Measurements from ENCODE around the gene CCNY. TPM values are rescaled to one million over a fixed set of nuclear protein-coding genes. Genes with fewer than 3 reads are reported as not detected.

The CCNY gene
- total RNA-seq, 2 experiments from 2014 or later, result 37.0 to 55.8 TPM

DNA sequence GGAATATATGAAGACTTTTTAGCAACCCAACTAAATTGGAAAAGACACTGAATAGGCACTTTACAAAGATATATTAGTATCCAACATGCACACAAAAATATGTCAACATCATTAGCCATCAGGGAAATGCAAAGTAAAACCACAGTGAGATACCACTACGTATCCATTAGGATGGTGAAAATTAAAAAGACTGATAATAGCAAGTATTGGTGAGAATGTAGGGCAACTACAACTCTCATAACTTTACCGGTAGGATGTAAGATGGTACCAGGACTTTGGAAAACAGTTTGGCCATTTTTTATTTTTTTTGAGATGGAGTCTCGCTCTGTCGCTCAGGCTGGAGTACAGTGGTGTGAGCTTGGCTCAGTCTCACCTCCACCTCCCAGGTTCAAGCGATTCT is 13.7 kb upstream of the CCNY start:
- Histone ChIP-seq H4K20me1 (ENCODE audit: insufficient read depth, low read length) (no peaks in the 10 kb centered on the region), H3K4me3 (ENCODE audit: low read depth, low read length, poor library complexity, severe bottlenecking) (no peak overlapping the region), H3K36me3 (ENCODE audit: insufficient read depth, low read length) (peaks cover 22% of the 10 kb centered on the region), H3K4me2 (ENCODE audit: low read length) (no peak overlapping the region), H3K4me1 (ENCODE audit: insufficient read depth, low read length, poor library complexity, severe bottlenecking) (no peaks in the 10 kb centered on the region), H3K9me3 (ENCODE audit: low read length) (peaks cover 6% of the 10 kb centered on the region; the same call in 1 of the 2 replicates), H3K79me2 (ENCODE audit: insufficient read depth, low read depth, low read length) (no peaks in the 10 kb centered on the region), H3K27ac (ENCODE audit: low read depth, low read length, poor library complexity, severe bottlenecking) (no peak overlapping the region), H2AFZ (ENCODE audit: low read length) (no peak overlapping the region), H3K9me2 (ENCODE audit: insufficient read depth, low read length) (no peaks in the 10 kb centered on the region)
- ChIA-PET POLR2A (no interaction called here), CTCF (ENCODE audit: unreplicated experiment) (no interaction called here)
- no TSS peak for BruUV-seq (replicated peaks)
- TF ChIP-seq, protein P1, sequence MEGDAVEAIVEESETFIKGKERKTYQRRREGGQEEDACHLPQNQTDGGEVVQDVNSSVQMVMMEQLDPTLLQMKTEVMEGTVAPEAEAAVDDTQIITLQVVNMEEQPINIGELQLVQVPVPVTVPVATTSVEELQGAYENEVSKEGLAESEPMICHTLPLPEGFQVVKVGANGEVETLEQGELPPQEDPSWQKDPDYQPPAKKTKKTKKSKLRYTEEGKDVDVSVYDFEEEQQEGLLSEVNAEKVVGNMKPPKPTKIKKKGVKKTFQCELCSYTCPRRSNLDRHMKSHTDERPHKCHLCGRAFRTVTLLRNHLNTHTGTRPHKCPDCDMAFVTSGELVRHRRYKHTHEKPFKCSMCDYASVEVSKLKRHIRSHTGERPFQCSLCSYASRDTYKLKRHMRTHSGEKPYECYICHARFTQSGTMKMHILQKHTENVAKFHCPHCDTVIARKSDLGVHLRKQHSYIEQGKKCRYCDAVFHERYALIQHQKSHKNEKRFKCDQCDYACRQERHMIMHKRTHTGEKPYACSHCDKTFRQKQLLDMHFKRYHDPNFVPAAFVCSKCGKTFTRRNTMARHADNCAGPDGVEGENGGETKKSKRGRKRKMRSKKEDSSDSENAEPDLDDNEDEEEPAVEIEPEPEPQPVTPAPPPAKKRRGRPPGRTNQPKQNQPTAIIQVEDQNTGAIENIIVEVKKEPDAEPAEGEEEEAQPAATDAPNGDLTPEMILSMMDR (conservative IDR thresholded peaks at IDR 0.05; ENCODE audit: low read length), result no peak
- no peak for TF ChIP-seq EZH2phosphoT487 (IDR thresholded peaks at IDR 0.05; ENCODE audit: borderline replicate concordance, low read depth, low read length)
- DNase-seq (ENCODE audit: low spot score), result no peak
- intact Hi-C loops (cut with micrococcal nuclease; ENCODE audit: unreplicated experiment), result no loop called here

DNA sequence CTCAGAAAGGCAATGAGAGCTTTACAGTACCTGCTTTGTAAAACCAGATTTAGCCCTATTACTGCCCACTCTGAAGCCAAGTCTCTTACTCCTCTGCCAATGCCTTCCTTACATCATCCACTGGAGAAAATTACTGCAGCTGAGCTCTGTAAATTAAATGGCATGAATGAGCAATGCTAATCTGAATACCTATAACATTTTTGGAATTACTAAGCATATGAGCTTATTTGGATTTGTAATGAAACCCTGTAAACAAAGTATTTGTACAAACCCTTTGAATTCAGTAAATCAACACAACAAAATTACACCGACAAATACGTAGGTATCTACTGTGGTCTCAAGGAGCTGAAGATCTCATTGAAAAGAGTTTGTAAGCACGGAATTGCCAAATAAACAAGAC is 12.1 kb upstream of the CCNY start:
- POLR2A ChIA-PET, result interaction anchor here (0.7 to 1.0 kb wide), 2 partner anchors 12 to 114 kb away, joined by 3 to 4 read pairs; no protein-coding TSS in a partner anchor
- no TSS peak for BruUV-seq (replicated peaks)

More for the DNA sequence above, 12.1 kb upstream of the CCNY start:
- no peak for DNase-seq (ENCODE audit: low spot score)
- H3K4me3 ChIP-seq (ENCODE audit: low read depth, low read length, poor library complexity, severe bottlenecking), result no peak overlapping the region
- no peak overlapping the region for H3K27ac ChIP-seq (ENCODE audit: low read depth, low read length, poor library complexity, severe bottlenecking)
- H3K36me3 ChIP-seq (ENCODE audit: insufficient read depth, low read length), result peaks cover 22% of the 10 kb centered on the region
- no peaks in the 10 kb centered on the region for H3K4me1 ChIP-seq (ENCODE audit: insufficient read depth, low read length, poor library complexity, severe bottlenecking)
- H2AFZ ChIP-seq (ENCODE audit: low read length), result no peak overlapping the region
- CTCF ChIA-PET (ENCODE audit: unreplicated experiment), result no interaction called here
- intact Hi-C loops (cut with micrococcal nuclease; ENCODE audit: unreplicated experiment), result no loop called here
- no peak overlapping the region for H3K4me2 ChIP-seq (ENCODE audit: low read length)
- no peak for TF ChIP-seq EZH2phosphoT487 (IDR thresholded peaks at IDR 0.05; ENCODE audit: borderline replicate concordance, low read depth, low read length)
- TF ChIP-seq, protein P1 (conservative IDR thresholded peaks at IDR 0.05; ENCODE audit: low read length), result no peak
- peaks cover 6% of the 10 kb centered on the region; the same call in 1 of the 2 replicates for H3K9me3 ChIP-seq (ENCODE audit: low read length)
- no peaks in the 10 kb centered on the region for H3K9me2 ChIP-seq (ENCODE audit: insufficient read depth, low read length)
- no peaks in the 10 kb centered on the region for H4K20me1 ChIP-seq (ENCODE audit: insufficient read depth, low read length)
- no peaks in the 10 kb centered on the region for H3K79me2 ChIP-seq (ENCODE audit: insufficient read depth, low read depth, low read length)

Data from OCI-LY7 (cell line).